H9 (cell line): ENCODE measurements around the gene TMEM119. TPM values are rescaled to one million over a fixed set of nuclear protein-coding genes. Genes with fewer than 3 reads are reported as not detected.

Source experiments
- DNase-seq: peaks from one replicate; pipeline ENCODE4 v3.0.0-alpha.2; 2017
- H2AFZ ChIP-seq: one replicate; pipeline ENCODE4 v1.6.1; 2013; ENCODE audit warnings: mild to moderate bottlenecking, low read length, control low read depth, moderate library complexity
- H2AK5ac ChIP-seq: 2 replicates; pipeline ENCODE4 v1.6.1; 2013; ENCODE audit warnings: low read length, control low read depth, mixed read lengths; ENCODE audit not compliant: insufficient read length
- H2BK120ac ChIP-seq: one replicate; pipeline ENCODE4 v1.6.1; 2013; ENCODE audit warnings: low read depth, mild to moderate bottlenecking, low read length, control low read depth, inconsistent platforms; ENCODE audit not compliant: poor library complexity, severe bottlenecking
- H2BK12ac ChIP-seq: 2 replicates; pipeline ENCODE4 v1.6.1; 2013; ENCODE audit warnings: low read length, control low read depth, mixed read lengths, low read depth; ENCODE audit not compliant: insufficient read length
- H2BK15ac ChIP-seq: 2 replicates; pipeline ENCODE4 v1.6.1; 2013; ENCODE audit warnings: low read depth, low read length, control low read depth
- H2BK20ac ChIP-seq: one replicate; pipeline ENCODE4 v1.6.1; 2013; ENCODE audit warnings: low read depth, mild to moderate bottlenecking, low read length, control low read depth, inconsistent platforms; ENCODE audit not compliant: poor library complexity, severe bottlenecking
- H2BK5ac ChIP-seq: 2 replicates; pipeline ENCODE4 v1.6.1; 2013; ENCODE audit warnings: low read length, control low read depth, mixed read lengths; ENCODE audit not compliant: insufficient read length
- H3K14ac ChIP-seq: 2 replicates; pipeline ENCODE4 v1.6.1; 2013; ENCODE audit warnings: low read length, control low read depth; ENCODE audit not compliant: insufficient read depth
- H3K18ac ChIP-seq: 2 replicates; pipeline ENCODE4 v1.6.1; 2013; ENCODE audit warnings: low read depth, mild to moderate bottlenecking, mixed read lengths, low read length, control low read depth; ENCODE audit not compliant: insufficient read length
- H3K23ac ChIP-seq: 2 replicates; pipeline ENCODE4 v1.6.1; 2013; ENCODE audit warnings: low read length, control low read depth, mixed read lengths, low read depth; ENCODE audit not compliant: insufficient read length
- H3K23me2 ChIP-seq: 2 replicates; pipeline ENCODE4 v1.6.1; 2013; ENCODE audit warnings: low read depth, mild to moderate bottlenecking, mixed read lengths, low read length, control low read depth; ENCODE audit not compliant: insufficient read length, poor library complexity, severe bottlenecking
- H3K27ac ChIP-seq: 2 replicates; pipeline ENCODE4 v1.5.1; 2013; ENCODE audit warnings: low read length, control low read depth, mixed read lengths, low read depth; ENCODE audit not compliant: insufficient read length
- H3K27me3 ChIP-seq: 2 replicates; pipeline ENCODE4 v1.6.1; 2013; ENCODE audit warnings: low read length, control low read depth, inconsistent platforms; ENCODE audit not compliant: insufficient read depth
- H3K4ac ChIP-seq: 2 replicates; pipeline ENCODE4 v1.6.1; 2013; ENCODE audit warnings: low read depth, mild to moderate bottlenecking, control low read depth, inconsistent platforms, low read length, moderate library complexity
- H3K4me1 ChIP-seq: 2 replicates; pipeline ENCODE4 v1.6.1; 2013; ENCODE audit warnings: low read length, control low read depth, inconsistent platforms; ENCODE audit not compliant: insufficient read depth
- H3K4me2 ChIP-seq: 2 replicates; pipeline ENCODE4 v1.6.1; 2013; ENCODE audit warnings: low read length, control low read depth, mixed read lengths; ENCODE audit not compliant: insufficient read length, insufficient read depth
- H3K56ac ChIP-seq: 2 replicates; pipeline ENCODE4 v1.6.1; 2013; ENCODE audit warnings: low read depth, mild to moderate bottlenecking, mixed read lengths, low read length, control low read depth; ENCODE audit not compliant: insufficient read length
- H3K79me1 ChIP-seq: 2 replicates; pipeline ENCODE4 v1.6.1; 2013; ENCODE audit warnings: low read depth, mild to moderate bottlenecking, moderate library complexity, low read length, control low read depth, inconsistent platforms; ENCODE audit not compliant: insufficient read depth, poor library complexity, severe bottlenecking
- H3K79me2 ChIP-seq: 2 replicates; pipeline ENCODE4 v1.6.1; 2013; ENCODE audit warnings: low read length, control low read depth, inconsistent platforms; ENCODE audit not compliant: insufficient read depth
- H3K9ac ChIP-seq: 2 replicates; pipeline ENCODE4 v1.6.1; 2013; ENCODE audit warnings: low read length, control low read depth, mixed read lengths; ENCODE audit not compliant: insufficient read length; ENCODE audit errors: extremely low read depth
- H3K9me3 ChIP-seq: one replicate; pipeline ENCODE4 v1.6.1; 2013; ENCODE audit warnings: low read depth, low read length, inconsistent platforms; ENCODE audit not compliant: control insufficient read depth
- H3T11ph ChIP-seq: one replicate; pipeline ENCODE4 v1.6.1; 2013; ENCODE audit warnings: mild to moderate bottlenecking, low read length, control low read depth, inconsistent platforms
- H4K20me1 ChIP-seq: one replicate; pipeline ENCODE4 v1.6.1; 2013; ENCODE audit not compliant: control insufficient read depth, insufficient read length, insufficient read depth
- H4K5ac ChIP-seq: 2 replicates; pipeline ENCODE4 v1.6.1; 2013; ENCODE audit warnings: low read depth, mild to moderate bottlenecking, mixed read lengths, low read length, control low read depth; ENCODE audit not compliant: insufficient read length
- H4K8ac ChIP-seq: replicated peaks from 2 replicates; pipeline ENCODE4 v1.6.1; 2013; ENCODE audit warnings: low read length, control low read depth, mixed read lengths, low read depth; ENCODE audit not compliant: insufficient read length
- H4K91ac ChIP-seq: 2 replicates; pipeline ENCODE4 v1.6.1; 2013; ENCODE audit warnings: low read depth, mild to moderate bottlenecking, moderate library complexity, mixed read lengths, low read length, control low read depth; ENCODE audit not compliant: insufficient read length
- H3K27ac Mint-ChIP-seq, 3 experiments: 2 replicates in 2 of 3; 3 replicates in 1 of 3; pipeline ENCODE4 v1.8.0; 2020 to 2021; ENCODE audit warnings: mixed read lengths in 3 of 3, mild to moderate bottlenecking in 1 of 3, moderate library complexity in 1 of 3
- H3K27me3 Mint-ChIP-seq: 2 replicates; pipeline ENCODE4 v1.8.0; 2021; ENCODE audit warnings: low read depth, mild to moderate bottlenecking, moderate library complexity, mixed read lengths
- H3K36me3 Mint-ChIP-seq, 3 experiments: 2 replicates in 2 of 3; 3 replicates in 1 of 3; pipeline ENCODE4 v1.8.0; 2020 to 2021; ENCODE audit warnings: low read depth in 3 of 3, mixed read lengths in 3 of 3; ENCODE audit not compliant: insufficient read depth in 1 of 3
- H3K4me1 Mint-ChIP-seq, 2 experiments: 2 replicates each; pipeline ENCODE4 v1.8.0; 2020; ENCODE audit warnings: mixed read lengths in 2 of 2
- H3K4me3 Mint-ChIP-seq, 2 experiments: 2 replicates in 1 of 2; 3 replicates in 1 of 2; pipeline ENCODE4 v1.8.0; 2020 to 2021; ENCODE audit warnings: mild to moderate bottlenecking in 2 of 2, mixed read lengths in 2 of 2, moderate library complexity in 1 of 2
- H3K9me3 Mint-ChIP-seq, 2 experiments: 2 replicates in 1 of 2; 3 replicates in 1 of 2; pipeline ENCODE4 v1.8.0; 2020; ENCODE audit warnings: mild to moderate bottlenecking in 2 of 2, mixed read lengths in 2 of 2, moderate library complexity in 1 of 2
- WGBS: extraction: QIAGEN DNeasy Blood & Tissue Kit; methylation state at CpG from one replicate; pipeline ENCODE4 v1.1.7; 2013; ENCODE audit warnings: missing lambda C conversion rate, low lambda C conversion rate, mixed read lengths; ENCODE audit not compliant: insufficient read length; ENCODE audit errors: extremely low coverage; 5-methylcytosine and 5-hydroxymethylcytosine counted together
- total RNA-seq: library from RNA; stranded (reverse); gene quantifications from 2 replicates; pipeline ENCODE4 v1.2.1, GENCODE V29; 2021
- TF ChIP-seq, protein P1 (sequence below): fragments of 200-600 bp; sonication (generic); conservative IDR thresholded peaks from 3 replicates; pipeline ENCODE4 v1.8.0; 2021; ENCODE audit warnings: antibody characterized with exemption, mild to moderate bottlenecking

The TMEM119 gene
- total RNA-seq, 1 experiment from 2014 or later = not detected

GRCh38 chr12:108567406-108568337 is 30.2 kb downstream of the TMEM119 start:
- H4K8ac ChIP-seq = no peak overlapping the region
- TF ChIP-seq, protein P1, sequence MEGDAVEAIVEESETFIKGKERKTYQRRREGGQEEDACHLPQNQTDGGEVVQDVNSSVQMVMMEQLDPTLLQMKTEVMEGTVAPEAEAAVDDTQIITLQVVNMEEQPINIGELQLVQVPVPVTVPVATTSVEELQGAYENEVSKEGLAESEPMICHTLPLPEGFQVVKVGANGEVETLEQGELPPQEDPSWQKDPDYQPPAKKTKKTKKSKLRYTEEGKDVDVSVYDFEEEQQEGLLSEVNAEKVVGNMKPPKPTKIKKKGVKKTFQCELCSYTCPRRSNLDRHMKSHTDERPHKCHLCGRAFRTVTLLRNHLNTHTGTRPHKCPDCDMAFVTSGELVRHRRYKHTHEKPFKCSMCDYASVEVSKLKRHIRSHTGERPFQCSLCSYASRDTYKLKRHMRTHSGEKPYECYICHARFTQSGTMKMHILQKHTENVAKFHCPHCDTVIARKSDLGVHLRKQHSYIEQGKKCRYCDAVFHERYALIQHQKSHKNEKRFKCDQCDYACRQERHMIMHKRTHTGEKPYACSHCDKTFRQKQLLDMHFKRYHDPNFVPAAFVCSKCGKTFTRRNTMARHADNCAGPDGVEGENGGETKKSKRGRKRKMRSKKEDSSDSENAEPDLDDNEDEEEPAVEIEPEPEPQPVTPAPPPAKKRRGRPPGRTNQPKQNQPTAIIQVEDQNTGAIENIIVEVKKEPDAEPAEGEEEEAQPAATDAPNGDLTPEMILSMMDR = no peak
- no peaks in the 10 kb centered on the region for H3K9me3 ChIP-seq
- H3K18ac ChIP-seq = no peak overlapping the region
- H4K20me1 ChIP-seq = no peaks in the 10 kb centered on the region
- Mint-ChIP-seq H3K36me3 (peaks cover 16 to 55% (median 52%) of the 10 kb centered on the region in 3 experiments; a peak in 6 of 7 replicates), H3K9me3 (no peaks in the 10 kb centered on the region), H3K27me3 (no peaks in the 10 kb centered on the region; the same call in 1 of the 2 replicates), H3K4me1 (peaks cover 7% of the 10 kb centered on the region in 2 experiments; a peak in 3 of 4 replicates), H3K27ac (no peak overlapping the region), H3K4me3 (no peak overlapping the region)
- H4K91ac ChIP-seq = no peak overlapping the region
- H4K5ac ChIP-seq = no peak overlapping the region
- H3K23ac ChIP-seq = no peak overlapping the region
- H3T11ph ChIP-seq = no peak overlapping the region
- no peak overlapping the region for H2AK5ac ChIP-seq
- no peak overlapping the region for H2BK15ac ChIP-seq
- no peak overlapping the region for H3K56ac ChIP-seq
- no peak for DNase-seq
- H3K79me2 ChIP-seq = no peaks in the 10 kb centered on the region; the same call in 1 of the 2 replicates
- no peak overlapping the region for H2BK20ac ChIP-seq
- WGBS = no CpG with 5 or more reads among the region's 7 CpGs
- no peak overlapping the region for H3K4ac ChIP-seq
- no peaks in the 10 kb centered on the region for H3K4me1 ChIP-seq
- no peak overlapping the region for H3K4me2 ChIP-seq
- H3K9ac ChIP-seq = no peak overlapping the region
- H3K27me3 ChIP-seq = no peaks in the 10 kb centered on the region
- H2BK5ac ChIP-seq = no peak overlapping the region
- no peak overlapping the region for H3K27ac ChIP-seq
- no peak overlapping the region for H2AFZ ChIP-seq
- H3K23me2 ChIP-seq = peaks cover 7% of the 10 kb centered on the region
- no peak overlapping the region for H3K14ac ChIP-seq
- no peak overlapping the region for H2BK12ac ChIP-seq
- no peaks in the 10 kb centered on the region for H3K79me1 ChIP-seq
- no peak overlapping the region for H2BK120ac ChIP-seq
